SH-SY5Y (cell line): Measurements from ENCODE around the gene EYA4.

Experiments
- GATA2 ChIP-seq: IDR thresholded peaks from 2 replicates; pipeline ENCODE4 v1.6.1; 2011; ENCODE audit warnings: mild to moderate bottlenecking, low read depth, low read length
- GATA3 ChIP-seq: IDR thresholded peaks from 2 replicates; pipeline ENCODE4 v1.6.1; 2011; ENCODE audit warnings: low read depth, mild to moderate bottlenecking, low read length, moderate library complexity

DNA sequence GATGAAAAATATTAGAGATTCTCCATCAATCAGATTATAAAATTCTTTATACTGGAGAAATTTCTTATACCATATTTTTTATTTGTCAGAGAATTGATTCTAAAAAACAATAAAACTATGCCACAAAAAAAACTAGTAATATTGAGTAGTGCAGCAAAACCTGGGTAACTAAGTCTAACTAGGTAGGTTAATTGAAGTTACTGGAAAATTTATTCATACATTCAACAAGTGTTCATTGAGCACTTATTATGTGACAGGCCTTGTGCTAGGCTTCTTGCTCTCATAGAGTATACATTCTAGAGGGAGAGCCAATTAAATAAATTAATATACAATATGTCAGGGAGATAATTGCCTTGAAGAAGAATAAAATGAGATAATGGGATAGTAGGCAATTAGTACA is 189.4 kb downstream of the EYA4 start:
- TF ChIP-seq GATA2 (no peak), GATA3 (no peak)
